HCT116 (cell line): ENCODE results near the gene PNPLA2.

Experiments used
- CBX3 ChIP-seq: IDR thresholded peaks from 2 replicates; pipeline ENCODE4 v1.6.1; 2012; ENCODE audit warnings: low read depth
- CEBPB ChIP-seq: IDR thresholded peaks from 2 replicates; pipeline ENCODE4 v1.6.1; 2012; ENCODE audit warnings: low read depth
- CTCF ChIP-seq, 3 experiments: fragments of 200-600 bp in 1 of 3; sonication (generic) in 1 of 3; IDR thresholded peaks in 2 of 3; conservative IDR thresholded peaks in 1 of 3; 2 replicates each; pipeline ENCODE4 v1.5.1; 2012 to 2017; ENCODE audit warnings: low read depth in 2 of 3, low read length in 2 of 3, antibody characterized with exemption in 1 of 3, borderline replicate concordance in 1 of 3, control low read depth in 1 of 3, mild to moderate bottlenecking in 1 of 3, mixed read lengths in 1 of 3, mixed run types in 1 of 3, moderate library complexity in 1 of 3; ENCODE audit not compliant: insufficient read depth in 1 of 3
- EGR1 ChIP-seq: IDR thresholded peaks from 2 replicates; pipeline ENCODE4 v1.6.1; 2012; ENCODE audit warnings: low read depth
- ELF1 ChIP-seq: IDR thresholded peaks from 2 replicates; pipeline ENCODE4 v1.6.1; 2012; ENCODE audit warnings: low read depth, borderline replicate concordance
- EZH2phosphoT487 ChIP-seq: fragments of 200-600 bp; IDR thresholded peaks from 2 replicates; pipeline ENCODE4 v1.6.1; 2018; ENCODE audit warnings: antibody characterized with exemption, borderline replicate concordance
- POLR2A ChIP-seq: IDR thresholded peaks from 2 replicates; pipeline ENCODE4 v1.7.0; 2011; ENCODE audit warnings: borderline replicate concordance; ENCODE audit not compliant: insufficient read depth, insufficient read length; ENCODE audit errors: extremely low read depth
- POLR2AphosphoS5 ChIP-seq: IDR thresholded peaks from 2 replicates; pipeline ENCODE4 v1.6.1; 2011; ENCODE audit warnings: mild to moderate bottlenecking, low read depth, low read length, moderate library complexity
- SIN3A ChIP-seq: IDR thresholded peaks from 2 replicates; pipeline ENCODE4 v1.6.1; 2012; ENCODE audit warnings: low read depth
- TCF7L2 ChIP-seq: IDR thresholded peaks from 2 replicates; pipeline ENCODE4 v1.7.0; 2011; ENCODE audit warnings: borderline replicate concordance, inconsistent platforms; ENCODE audit not compliant: insufficient read depth, insufficient read length; ENCODE audit errors: extremely low read depth
- ZFX ChIP-seq: fragments of 450-650 bp; IDR thresholded peaks from 2 replicates; pipeline ENCODE4 v1.6.1; 2017
- TF ChIP-seq, protein P1 (sequence below): IDR thresholded peaks from 2 replicates; pipeline ENCODE4 v1.6.1; 2012
- TF ChIP-seq, protein P2 (sequence below): IDR thresholded peaks from 2 replicates; pipeline ENCODE4 v1.6.1; 2012; ENCODE audit warnings: low read depth

- no peak for TF ChIP-seq CEBPB
- no peak for TF ChIP-seq EGR1
- TF ChIP-seq, protein P1, sequence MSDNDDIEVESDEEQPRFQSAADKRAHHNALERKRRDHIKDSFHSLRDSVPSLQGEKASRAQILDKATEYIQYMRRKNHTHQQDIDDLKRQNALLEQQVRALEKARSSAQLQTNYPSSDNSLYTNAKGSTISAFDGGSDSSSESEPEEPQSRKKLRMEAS = no peak
- TF ChIP-seq, protein P2, sequence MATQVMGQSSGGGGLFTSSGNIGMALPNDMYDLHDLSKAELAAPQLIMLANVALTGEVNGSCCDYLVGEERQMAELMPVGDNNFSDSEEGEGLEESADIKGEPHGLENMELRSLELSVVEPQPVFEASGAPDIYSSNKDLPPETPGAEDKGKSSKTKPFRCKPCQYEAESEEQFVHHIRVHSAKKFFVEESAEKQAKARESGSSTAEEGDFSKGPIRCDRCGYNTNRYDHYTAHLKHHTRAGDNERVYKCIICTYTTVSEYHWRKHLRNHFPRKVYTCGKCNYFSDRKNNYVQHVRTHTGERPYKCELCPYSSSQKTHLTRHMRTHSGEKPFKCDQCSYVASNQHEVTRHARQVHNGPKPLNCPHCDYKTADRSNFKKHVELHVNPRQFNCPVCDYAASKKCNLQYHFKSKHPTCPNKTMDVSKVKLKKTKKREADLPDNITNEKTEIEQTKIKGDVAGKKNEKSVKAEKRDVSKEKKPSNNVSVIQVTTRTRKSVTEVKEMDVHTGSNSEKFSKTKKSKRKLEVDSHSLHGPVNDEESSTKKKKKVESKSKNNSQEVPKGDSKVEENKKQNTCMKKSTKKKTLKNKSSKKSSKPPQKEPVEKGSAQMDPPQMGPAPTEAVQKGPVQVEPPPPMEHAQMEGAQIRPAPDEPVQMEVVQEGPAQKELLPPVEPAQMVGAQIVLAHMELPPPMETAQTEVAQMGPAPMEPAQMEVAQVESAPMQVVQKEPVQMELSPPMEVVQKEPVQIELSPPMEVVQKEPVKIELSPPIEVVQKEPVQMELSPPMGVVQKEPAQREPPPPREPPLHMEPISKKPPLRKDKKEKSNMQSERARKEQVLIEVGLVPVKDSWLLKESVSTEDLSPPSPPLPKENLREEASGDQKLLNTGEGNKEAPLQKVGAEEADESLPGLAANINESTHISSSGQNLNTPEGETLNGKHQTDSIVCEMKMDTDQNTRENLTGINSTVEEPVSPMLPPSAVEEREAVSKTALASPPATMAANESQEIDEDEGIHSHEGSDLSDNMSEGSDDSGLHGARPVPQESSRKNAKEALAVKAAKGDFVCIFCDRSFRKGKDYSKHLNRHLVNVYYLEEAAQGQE = no peak
- TF ChIP-seq CTCF (IDR thresholded peaks at IDR 0.05 in 2 of 3, conservative IDR thresholded peaks at IDR 0.05 in 1 of 3; ENCODE audit: borderline replicate concordance in 1 of 3, insufficient read depth in 1 of 3, low read depth in 2 of 3, low read length in 2 of 3) = no peak
- TF ChIP-seq ELF1 = no peak
- TF ChIP-seq EZH2phosphoT487 = no peak
- TF ChIP-seq POLR2AphosphoS5 = no peak
- TF ChIP-seq CBX3 = no peak
- TF ChIP-seq TCF7L2 = no peak
- no peak for TF ChIP-seq ZFX
- TF ChIP-seq SIN3A = no peak
- TF ChIP-seq POLR2A = no peak
Measured at GRCh38 chr11:860234-861104, 41.8 kb downstream of the PNPLA2 start.
